Activated T-cell treated with anti-CD3 and anti-CD28 coated beads for 4 hours (primary cell): Measurements from ENCODE around the gene CACNA2D4.

Experiments used
- DNase-seq: peaks from one replicate; pipeline ENCODE4 v3.0.0-alpha.2; 2020

CACNA2D4 gene

DNA sequence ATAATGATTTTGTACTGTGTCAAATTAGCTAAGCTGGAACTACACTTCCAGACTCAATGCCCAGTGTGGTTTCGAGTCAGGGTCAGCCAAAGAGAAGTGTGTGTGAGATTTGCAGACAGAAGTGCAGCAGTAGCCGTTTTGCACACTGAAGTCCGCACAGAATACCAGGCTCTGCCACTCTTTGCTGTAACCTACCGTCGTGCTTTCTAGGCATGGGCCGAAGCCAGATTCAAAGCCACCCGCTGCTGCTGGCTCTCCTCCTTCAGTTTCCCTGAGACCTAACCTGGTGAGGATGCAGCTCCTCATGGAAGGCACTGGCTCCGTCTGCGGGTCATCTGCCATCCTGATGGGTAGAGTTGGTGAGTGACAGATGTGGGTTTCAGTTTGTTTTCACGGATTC, 49.3 kb downstream of the CACNA2D4 start:
- DNase-seq: no peak

DNA sequence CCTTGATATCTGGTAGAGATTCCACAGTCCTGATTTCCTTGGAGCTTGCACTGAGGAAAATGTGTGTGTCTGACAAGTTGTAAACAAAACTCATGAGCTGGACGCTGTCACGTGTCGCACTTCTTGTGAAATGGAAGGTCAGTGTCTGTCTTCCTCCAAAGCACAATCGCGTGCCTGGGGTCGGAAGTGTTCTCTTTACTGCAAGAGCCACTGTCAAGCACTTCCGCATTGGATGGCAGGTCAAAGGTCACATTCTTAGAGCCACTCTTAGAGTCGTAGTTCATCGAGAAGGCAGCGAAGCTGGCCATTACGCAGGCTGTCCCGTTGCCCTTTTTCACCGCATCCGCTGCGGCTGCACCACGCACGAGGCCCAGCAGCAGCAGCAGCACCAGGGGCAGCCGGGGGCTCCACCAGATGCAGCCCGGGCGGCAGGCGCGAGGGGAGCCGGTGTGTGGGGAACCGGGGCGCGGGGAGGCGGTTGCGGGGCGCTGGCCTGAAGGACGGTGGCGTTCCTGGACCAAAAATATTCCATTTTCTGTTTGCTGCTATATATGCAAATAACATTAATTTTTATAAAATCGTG, 53.1 kb downstream of the CACNA2D4 start:
- no peak for DNase-seq

DNA sequence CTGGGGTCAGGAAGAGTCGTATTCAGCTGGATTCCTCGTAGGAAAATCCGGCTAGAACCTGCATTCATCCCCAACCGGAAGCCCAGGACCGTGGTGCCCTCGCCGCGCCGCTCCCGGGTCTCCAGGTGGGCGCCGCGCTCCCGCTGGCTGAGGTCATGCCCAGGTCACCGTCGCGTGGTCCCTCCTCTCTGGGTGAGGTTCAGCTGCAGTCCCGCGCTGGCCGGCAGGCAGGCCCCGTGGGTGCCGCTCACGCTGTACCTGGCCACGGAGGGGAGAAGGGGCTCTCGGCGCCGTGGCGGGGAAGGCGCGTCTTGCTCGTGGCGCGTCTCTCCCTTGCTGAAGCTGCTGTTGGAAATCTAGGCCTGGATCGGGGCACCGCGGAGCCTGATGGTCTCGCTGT, 53.6 kb downstream of the CACNA2D4 start:
- no peak for DNase-seq

DNA sequence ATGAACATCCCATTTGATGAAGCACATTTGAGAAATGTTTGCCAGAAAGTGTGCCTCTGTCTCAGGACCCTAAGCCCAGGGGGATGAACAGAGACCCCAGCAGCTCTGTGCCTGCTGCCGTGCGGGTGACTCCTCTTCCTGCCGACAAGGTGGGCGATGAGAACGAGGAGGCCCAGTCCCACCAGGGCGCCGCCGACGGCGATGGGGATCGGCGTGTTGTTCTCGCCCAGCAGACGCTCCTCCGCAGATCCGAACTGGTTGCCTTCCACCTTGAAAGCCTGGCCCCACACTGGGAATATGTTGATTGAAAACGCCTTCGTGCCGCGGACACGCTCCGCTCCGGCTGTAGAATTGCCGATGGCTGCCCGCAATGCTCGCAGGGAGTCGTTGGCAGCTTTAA, 54.0 kb downstream of the CACNA2D4 start:
- no peak for DNase-seq

GRCh38 chr12:1863823-1864222, 54.6 kb downstream of the CACNA2D4 start:
- DNase-seq: no peak

- no peak for DNase-seq
Observed at GRCh38 chr12:1862973-1863372, 55.5 kb downstream of the CACNA2D4 start.

DNA sequence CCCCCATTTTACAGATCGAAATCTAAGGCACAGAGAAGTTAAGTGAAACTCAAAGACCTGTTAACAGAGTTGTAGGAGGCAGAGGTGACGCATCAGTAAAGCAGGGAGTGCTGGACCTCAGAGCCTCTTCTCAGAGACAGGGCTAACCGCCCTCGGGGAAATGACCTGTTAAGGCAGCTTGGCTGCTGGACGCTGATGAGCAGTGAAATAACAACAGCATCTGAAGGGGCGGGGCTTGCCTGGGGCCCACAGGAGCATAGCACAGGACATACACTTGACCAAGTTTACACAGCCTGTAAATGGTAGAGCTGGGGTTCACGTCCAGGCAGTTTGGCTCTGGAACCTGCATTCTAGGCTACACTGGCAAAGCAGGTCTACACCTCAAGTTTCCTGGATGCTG, 58.8 kb downstream of the CACNA2D4 start:
- no peak for DNase-seq

DNA sequence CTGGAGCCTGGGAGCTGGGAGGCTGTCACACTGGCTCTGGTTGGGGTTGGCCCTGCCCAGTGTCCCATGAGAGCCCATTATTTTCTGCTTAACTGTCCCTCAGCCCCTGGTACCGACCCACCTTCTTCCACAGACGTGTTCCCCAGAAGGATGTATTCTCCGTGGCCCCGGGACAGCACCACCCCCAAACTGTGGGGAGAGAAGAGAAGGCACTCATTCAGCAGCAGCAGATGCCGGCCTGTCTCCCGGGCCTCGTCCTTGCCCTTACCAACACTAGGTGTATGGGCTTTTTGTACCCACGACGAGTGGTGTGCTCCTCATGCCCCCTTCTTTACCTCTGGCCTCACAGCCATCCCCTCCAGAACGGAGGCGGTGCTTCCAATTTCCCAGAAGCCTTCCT, 60.0 kb downstream of the CACNA2D4 start:
- DNase-seq: no peak

GRCh38 chr12:1857821-1858220, 60.6 kb downstream of the CACNA2D4 start:
- no peak for DNase-seq

GRCh38 chr12:1857086-1857485, 61.4 kb downstream of the CACNA2D4 start:
- DNase-seq: no peak

GRCh38 chr12:1855241-1855640, 63.2 kb downstream of the CACNA2D4 start:
- no peak for DNase-seq

GRCh38 chr12:1853716-1854115, 64.7 kb downstream of the CACNA2D4 start:
- DNase-seq: no peak

DNA sequence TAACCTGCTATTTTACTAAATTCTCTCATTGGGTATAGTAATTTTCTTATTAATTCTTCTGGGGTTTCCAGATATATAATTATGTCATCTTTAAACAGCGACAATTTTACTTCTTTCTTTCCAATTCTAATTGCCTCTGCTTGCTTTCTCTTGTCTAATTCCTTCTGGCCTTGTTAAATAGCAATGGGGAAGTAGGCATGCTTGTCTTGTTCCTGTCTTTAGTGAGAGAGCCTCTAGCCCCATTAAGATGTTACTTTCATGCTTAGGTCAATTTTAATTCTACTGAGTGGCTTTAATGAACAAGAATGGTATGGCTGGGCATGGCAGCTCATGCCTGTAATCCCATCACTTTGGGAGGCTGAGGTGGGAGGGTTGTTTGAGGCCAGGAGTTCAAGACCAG, 66.4 kb downstream of the CACNA2D4 start:
- DNase-seq: no peak

DNA sequence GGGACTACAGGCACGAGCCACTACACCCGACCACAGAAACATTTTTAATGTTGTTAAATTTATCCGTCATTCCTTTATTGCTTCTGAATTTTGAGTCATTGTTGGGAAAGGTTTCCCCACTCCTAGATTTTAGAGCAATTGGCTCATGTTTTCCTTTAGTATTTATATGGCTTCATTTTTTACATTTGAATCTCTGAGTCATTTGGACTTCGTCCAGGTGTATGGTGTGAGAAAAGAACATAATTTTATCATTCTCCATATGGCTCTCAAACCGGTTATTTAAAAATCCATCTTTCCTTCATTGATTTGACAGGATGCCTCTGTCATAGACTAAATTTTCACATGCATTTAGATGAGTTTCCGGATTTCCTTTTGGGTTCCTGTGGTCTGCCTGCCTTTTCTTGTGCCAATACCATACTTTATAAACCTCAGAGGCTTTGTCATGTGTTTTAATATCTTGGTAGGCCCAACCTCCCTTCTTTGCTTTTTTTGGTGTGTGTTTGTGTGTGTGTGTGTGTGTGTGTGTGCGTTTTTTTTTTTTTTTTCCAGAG, 67.2 kb downstream of the CACNA2D4 start:
- DNase-seq: no peak

DNA sequence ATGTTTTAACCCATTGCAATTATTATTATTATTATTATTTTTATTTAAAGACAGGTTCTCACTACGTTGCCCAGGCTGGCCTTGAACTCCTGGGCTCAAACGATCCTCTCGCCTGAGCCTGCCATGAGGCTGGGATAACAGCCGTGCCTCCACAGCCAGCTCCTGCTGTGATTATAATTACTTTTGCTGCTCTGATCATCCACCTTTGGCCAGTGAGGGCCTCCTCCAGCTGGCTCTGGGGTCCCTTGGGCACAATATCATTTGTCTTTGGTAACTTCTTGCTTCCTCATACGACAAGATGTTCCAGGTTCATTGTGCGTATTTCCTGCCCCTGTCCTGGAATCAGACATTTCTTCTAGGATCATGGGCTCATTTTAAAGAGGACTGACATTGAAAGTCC, 69.7 kb downstream of the CACNA2D4 start:
- no peak for DNase-seq

- no peak for DNase-seq
Observed at GRCh38 chr12:1848146-1848545, 70.3 kb downstream of the CACNA2D4 start.

DNA sequence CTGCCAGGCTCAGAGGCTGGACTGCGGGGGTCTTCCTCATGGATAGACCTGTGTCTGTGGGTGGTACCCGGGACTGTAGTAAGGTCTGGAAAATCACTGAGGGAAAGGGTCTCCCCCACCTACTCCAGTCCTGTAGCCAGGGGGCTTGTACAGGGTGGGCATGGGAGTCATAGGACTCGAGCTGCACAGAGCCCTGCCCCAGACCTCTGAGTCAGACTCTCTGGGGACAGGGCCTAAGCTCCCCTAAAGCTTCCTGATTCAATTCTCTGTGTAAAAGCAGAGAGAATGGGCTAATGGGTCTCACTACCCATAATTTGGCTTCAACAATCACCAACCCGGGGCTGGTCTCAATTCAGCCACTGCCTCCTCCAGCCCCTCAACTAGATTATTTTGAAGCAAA, 71.0 kb downstream of the CACNA2D4 start:
- no peak for DNase-seq

GRCh38 chr12:1846421-1847405, 71.7 kb downstream of the CACNA2D4 start:
- no peak for DNase-seq

- DNase-seq: no peak
Observed at GRCh38 chr12:1845886-1846285, 72.6 kb downstream of the CACNA2D4 start.

DNA sequence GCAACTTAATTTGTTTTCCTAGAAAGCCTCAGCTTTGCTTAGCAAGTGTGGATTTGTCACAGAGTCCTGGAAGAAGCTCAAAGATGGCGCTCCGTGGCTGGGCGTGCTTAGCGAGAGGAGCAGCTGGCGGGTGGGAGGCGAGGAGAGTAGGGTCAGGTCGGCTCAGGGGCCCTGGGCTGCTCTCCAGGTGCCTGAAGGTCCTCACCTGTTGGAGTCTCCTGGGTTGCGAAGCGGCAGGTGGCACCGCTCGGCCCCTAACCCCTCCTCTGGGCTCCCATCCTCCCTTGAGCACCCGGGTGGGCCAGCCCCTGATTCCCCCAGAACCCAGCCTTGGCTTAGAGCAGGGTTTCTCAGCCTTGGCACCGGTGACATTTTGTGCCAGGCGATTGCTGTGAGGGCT, 73.0 kb downstream of the CACNA2D4 start:
- DNase-seq: no peak

- no peak for DNase-seq
Observed at GRCh38 chr12:1844661-1845409, 73.6 kb downstream of the CACNA2D4 start.

DNA sequence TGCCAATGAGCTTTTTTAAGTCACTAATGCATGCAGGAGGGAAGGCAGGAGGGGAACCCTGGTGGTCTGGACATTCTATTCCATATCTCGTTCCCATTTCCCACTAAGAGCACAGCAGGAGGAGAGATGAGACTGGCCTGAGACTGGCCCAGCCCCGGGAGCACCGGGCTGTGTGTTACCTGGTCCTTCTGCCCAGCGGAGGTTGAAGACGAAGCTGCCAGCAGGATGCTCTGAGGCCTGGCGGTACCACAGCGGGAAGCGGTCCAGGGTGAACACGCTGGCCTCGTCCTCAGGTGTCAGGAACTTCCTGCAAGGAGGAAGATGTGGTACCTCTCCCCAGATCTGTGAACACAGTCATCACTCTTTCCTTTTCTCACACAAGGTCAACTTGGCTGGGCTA, 74.2 kb downstream of the CACNA2D4 start:
- no peak for DNase-seq

DNA sequence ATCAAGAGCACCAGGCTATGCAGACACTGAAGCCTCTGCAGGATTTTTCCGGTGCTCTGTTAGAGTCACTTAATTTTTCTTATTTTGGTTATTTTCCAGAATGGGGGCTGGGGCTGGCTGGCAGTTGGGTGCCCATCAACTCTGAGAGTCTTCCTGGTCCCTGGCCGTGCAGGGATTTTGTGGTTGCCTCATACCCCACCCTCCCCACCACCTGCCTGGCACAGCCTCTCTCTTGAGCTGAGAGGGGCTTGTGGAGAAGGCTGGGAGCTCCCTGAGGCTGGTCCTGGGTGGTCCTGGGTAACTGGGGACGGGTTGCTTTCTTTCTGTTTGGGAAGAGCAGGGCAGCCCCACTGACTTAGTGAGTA, 74.8 kb downstream of the CACNA2D4 start:
- no peak for DNase-seq
